Esophagus squamous epithelium (tissue), 5 donors: ENCODE data around the gene B9D1. TPM values are rescaled to one million over a fixed set of nuclear protein-coding genes. Genes with fewer than 3 reads are reported as not detected.

Source experiments
- DNase-seq: peaks from one replicate; lab custom pipeline; 2025; lab: John Stamatoyannopoulos, UW
- H3K27ac ChIP-seq, 4 donors: fragments of 200-600 bp; sonication (generic); one replicate each; pipeline ENCODE4 v1.5.1; 2016 to 2019; ENCODE audit warnings: mild to moderate bottlenecking in 1 of 4
- H3K27me3 ChIP-seq, 4 donors: fragments of 200-600 bp; sonication (generic); 1 replicate in 3 of 4; 2 replicates in 1 of 4; pipeline versions ENCODE4 v1.5.1 to v1.6.0; 2017 to 2021; ENCODE audit warnings: antibody characterized with exemption in 1 of 4
- H3K36me3 ChIP-seq, 3 donors: fragments of 200-600 bp; sonication (generic); one replicate each; pipeline ENCODE4 v1.5.1; 2016 to 2019
- H3K4me1 ChIP-seq, 3 donors: fragments of 200-600 bp; sonication (generic); one replicate each; pipeline ENCODE4 v1.5.1; 2017 to 2019
- H3K4me3 ChIP-seq, 4 donors: fragments of 200-600 bp; sonication (generic); 1 replicate in 3 of 4; 2 replicates in 1 of 4; pipeline ENCODE4 v1.5.1; 2016 to 2019; ENCODE audit warnings: mild to moderate bottlenecking in 2 of 4, moderate library complexity in 1 of 4
- H3K9me3 ChIP-seq, 3 donors: fragments of 200-600 bp; sonication (generic); one replicate each; pipeline ENCODE4 v1.5.1; 2016 to 2019
- CTCF ChIP-seq, 6 experiments: fragments of 450-650 bp in 4 of 6; fragments of 200-600 bp in 2 of 6; sonication (generic) in 2 of 6; IDR thresholded peaks; one replicate each; pipeline ENCODE4 v1.5.1; 2016 to 2019; ENCODE audit warnings: antibody characterized with exemption in 6 of 6, mild to moderate bottlenecking in 4 of 6, moderate library complexity in 4 of 6
- POLR2A ChIP-seq, 4 donors: fragments of 450-650 bp; IDR thresholded peaks; one replicate each; pipeline ENCODE4 v1.6.1; 2017; ENCODE audit warnings: antibody characterized with exemption in 4 of 4, mild to moderate bottlenecking in 4 of 4, moderate library complexity in 3 of 4
- WGBS, 2 donors: methylation state at CpG; one replicate each; pipeline ENCODE4 v1.1.5; 2018; 5-methylcytosine and 5-hydroxymethylcytosine counted together
- intact Hi-C: fragments of 100-400 bp; cut with DNase I; formaldehyde crosslinking; loops from one replicate; pipeline ENCODE4 v1.15.0; 2022
- total RNA-seq, 4 donors: library from RNA; depleted of rRNA; stranded (reverse); fragments of >200 nt; gene quantifications; one replicate each; pipeline ENCODE4 v1.1.0, GENCODE V29; 2016
- donor health status: DM: yes; HTN: yes; CAD: no.

Gene B9D1
- total RNA-seq, 4 donors from 2014 or later: 9.2 to 24.5 (median 13.0) TPM

- H3K9me3 ChIP-seq: no peaks in the 10 kb centered on the region
- no peak overlapping the region for H3K4me3 ChIP-seq
- TF ChIP-seq POLR2A (IDR thresholded peaks at IDR 0.05): no peak
- TF ChIP-seq CTCF (IDR thresholded peaks at IDR 0.05): no peak
- H3K36me3 ChIP-seq: no peaks in the 10 kb centered on the region
- intact Hi-C loops: no loop called here
- DNase-seq: no peak
- WGBS, 2 donors: 89 to 96% methylated on average over 4 to 6 of the region's 7 CpGs
- peaks cover 30 to 87% (median 37%) of the 10 kb centered on the region in 3 donors for H3K4me1 ChIP-seq
- no peaks in the 10 kb centered on the region for H3K27me3 ChIP-seq
- peak overlapping the region in 2 of 4 donors; percentile 92 to 93 for H3K27ac ChIP-seq
Measured at GRCh38 chr17:19345067-19345460, 17.5 kb downstream of the B9D1 start.

GRCh38 chr17:19344311-19345066, 18.0 kb downstream of the B9D1 start:
- DNase-seq: no peak
- intact Hi-C loops: no loop called here
- Histone ChIP-seq H3K36me3 (no peaks in the 10 kb centered on the region), H3K4me3 (no peak overlapping the region), H3K4me1 (peaks cover 30 to 84% (median 37%) of the 10 kb centered on the region in 3 donors), H3K27me3 (no peaks in the 10 kb centered on the region), H3K27ac (peak overlapping the region in 1 of 4 donors; percentile 93), H3K9me3 (no peaks in the 10 kb centered on the region)
- WGBS, 2 donors: 70% methylated on average over 20 of the region's 40 CpGs; no CpG with 5 or more reads in 1 of the 2 donors
- TF ChIP-seq CTCF (IDR thresholded peaks at IDR 0.05): no peak
- TF ChIP-seq POLR2A (IDR thresholded peaks at IDR 0.05): no peak

GRCh38 chr17:19343671-19344151, 18.8 kb downstream of the B9D1 start:
- TF ChIP-seq CTCF (IDR thresholded peaks at IDR 0.05) (no peak), POLR2A (IDR thresholded peaks at IDR 0.05) (no peak)
- WGBS, 2 donors: 93% methylated on average over 5 of the region's 13 CpGs; no CpG with 5 or more reads in 1 of the 2 donors
- intact Hi-C loops: no loop called here
- H3K4me3 ChIP-seq: no peak overlapping the region
- H3K9me3 ChIP-seq: no peaks in the 10 kb centered on the region
- peak overlapping the region in 1 of 4 donors; percentile 28 for H3K27ac ChIP-seq
- H3K4me1 ChIP-seq: peaks cover 28 to 77% (median 34%) of the 10 kb centered on the region in 3 donors
- no peak for DNase-seq
- no peaks in the 10 kb centered on the region for H3K36me3 ChIP-seq
- H3K27me3 ChIP-seq: no peaks in the 10 kb centered on the region

- DNase-seq: no peak
- intact Hi-C loops: no loop called here
- TF ChIP-seq POLR2A (IDR thresholded peaks at IDR 0.05): no peak
- no peak for TF ChIP-seq CTCF (IDR thresholded peaks at IDR 0.05)
- Histone ChIP-seq H3K27me3 (no peaks in the 10 kb centered on the region), H3K27ac (peak overlapping the region in 1 of 4 donors; percentile 18), H3K4me3 (no peak overlapping the region), H3K36me3 (no peaks in the 10 kb centered on the region), H3K4me1 (peaks cover 25 to 72% (median 33%) of the 10 kb centered on the region in 3 donors), H3K9me3 (no peaks in the 10 kb centered on the region)
- WGBS, 2 donors: 85 to 92% methylated on average over 4 to 7 of the region's 7 CpGs
Measured at GRCh38 chr17:19343256-19343630, 19.3 kb downstream of the B9D1 start.

GRCh38 chr17:19342611-19343255, 19.8 kb downstream of the B9D1 start:
- no peak for DNase-seq
- Histone ChIP-seq H3K27ac (peak overlapping the region in 2 of 4 donors; percentile 29 to 33), H3K4me1 (peaks cover 22 to 72% (median 32%) of the 10 kb centered on the region in 3 donors), H3K27me3 (no peaks in the 10 kb centered on the region), H3K4me3 (no peak overlapping the region), H3K36me3 (no peaks in the 10 kb centered on the region), H3K9me3 (no peaks in the 10 kb centered on the region)
- intact Hi-C loops: no loop called here
- WGBS, 2 donors: 69 to 84% methylated on average over 3 to 4 of the region's 7 CpGs
- no peak for TF ChIP-seq POLR2A (IDR thresholded peaks at IDR 0.05)
- no peak for TF ChIP-seq CTCF (IDR thresholded peaks at IDR 0.05)
